NCI-H2029 treated with DMSO at 0.1 percent for 48 hours (cell line): ENCODE measurements around the gene EYA3.
A peak's percentile ranks its signal among the peaks of the same experiment; 100 is the strongest.

Experiments used
- DNase-seq: peaks from one replicate; lab custom pipeline; 2025; lab: John Stamatoyannopoulos, UW

Gene EYA3

GRCh38 chr1:27967884-27968466 lies 120.4 kb downstream of the EYA3 start:
- DNase-seq: no peak

GRCh38 chr1:27967106-27967883 lies 121.1 kb downstream of the EYA3 start:
- DNase-seq: no peak

- no peak for DNase-seq
These were observed 121.9 kb downstream of the EYA3 start for GRCh38 chr1:27966402-27967105.

- DNase-seq: no peak
These were observed 125.0 kb downstream of the EYA3 start for GRCh38 chr1:27963393-27963792.

- DNase-seq: no peak
These were observed 126.7 kb downstream of the EYA3 start for GRCh38 chr1:27961646-27962221.

- DNase-seq: no peak
These were observed 127.4 kb downstream of the EYA3 start for GRCh38 chr1:27960762-27961645.

GRCh38 chr1:27959792-27960603 lies 128.4 kb downstream of the EYA3 start, which contains the start of gene XKR8:
TSS of gene XKR8 (plus strand) at chr1:27959973. CDS start at chr1:27960070, 97 bp downstream.
- no peak for DNase-seq

GRCh38 chr1:27958513-27958912 lies 129.9 kb downstream of the EYA3 start:
- no peak for DNase-seq

- DNase-seq: no peak
These were observed 130.8 kb downstream of the EYA3 start for GRCh38 chr1:27957655-27958054.

GRCh38 chr1:27956761-27957160 lies 131.6 kb downstream of the EYA3 start:
- no peak for DNase-seq

GRCh38 chr1:27955076-27955475 lies 133.3 kb downstream of the EYA3 start:
- DNase-seq: no peak

GRCh38 chr1:27954186-27954585 lies 134.2 kb downstream of the EYA3 start:
- DNase-seq: no peak

GRCh38 chr1:27952147-27952546 lies 136.3 kb downstream of the EYA3 start:
- no peak for DNase-seq

- no peak for DNase-seq
These were observed 137.0 kb downstream of the EYA3 start for GRCh38 chr1:27951396-27951795.

- DNase-seq: no peak
These were observed 139.4 kb downstream of the EYA3 start for GRCh38 chr1:27949027-27949426.

GRCh38 chr1:27945020-27945419 lies 143.4 kb downstream of the EYA3 start:
- DNase-seq: no peak

- DNase-seq: no peak
These were observed 146.5 kb downstream of the EYA3 start for GRCh38 chr1:27941671-27942540.

- DNase-seq: peak; percentile 35
These were observed 147.4 kb downstream of the EYA3 start for GRCh38 chr1:27940870-27941560.

- DNase-seq: no peak
These were observed 148.1 kb downstream of the EYA3 start for GRCh38 chr1:27940297-27940696.
